Activated CD4-positive, alpha-beta T cell treated with anti-CD3 and anti-CD28 coated beads, Interleukin-2, amount 50 U/mL, for 4 hours (primary cell): ENCODE measurements around the gene MFAP4.

Source experiments
- DNase-seq, 2 experiments: peaks; one replicate each; pipeline ENCODE4 v3.0.0-alpha.2; 2020

Gene MFAP4

DNA sequence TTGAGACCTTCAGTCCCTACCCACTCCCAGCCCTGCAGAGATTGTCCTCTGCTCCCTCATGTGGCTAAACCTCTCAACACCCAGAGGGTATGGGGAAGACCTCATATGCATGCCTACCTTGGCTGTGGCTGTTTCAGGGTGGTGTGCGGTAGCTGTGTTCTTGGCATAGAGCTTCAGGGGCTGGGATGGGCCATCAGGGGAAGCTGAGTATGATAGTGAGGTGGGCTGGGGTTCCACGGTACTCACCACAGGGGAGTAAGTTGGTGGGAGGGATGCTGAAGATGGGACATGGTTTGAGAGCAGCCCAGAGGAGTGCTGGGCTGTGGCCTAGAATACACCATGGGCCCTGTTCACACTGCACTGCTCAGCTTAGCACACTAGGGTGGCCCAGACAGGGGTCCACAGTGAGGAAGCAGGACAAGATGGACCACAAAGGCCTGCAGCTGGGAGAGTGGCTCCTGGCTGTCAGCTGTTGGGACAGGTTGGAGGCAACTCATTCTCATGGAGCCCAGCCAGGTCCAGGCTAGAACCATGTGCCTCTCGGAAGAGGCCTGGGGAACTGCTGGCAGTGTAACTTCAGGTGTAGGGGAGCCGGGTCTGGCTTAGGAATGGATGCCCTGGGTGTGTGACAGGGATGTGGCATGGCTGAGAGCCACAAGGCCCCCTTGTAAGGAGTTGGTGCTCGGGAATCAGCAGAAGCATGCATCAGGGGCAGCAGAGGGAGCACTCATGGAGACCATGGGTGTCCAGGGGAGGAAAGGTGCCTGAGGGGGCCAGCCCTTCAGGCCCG lies 3.1 kb downstream of the MFAP4 start:
- DNase-seq = no peak

DNA sequence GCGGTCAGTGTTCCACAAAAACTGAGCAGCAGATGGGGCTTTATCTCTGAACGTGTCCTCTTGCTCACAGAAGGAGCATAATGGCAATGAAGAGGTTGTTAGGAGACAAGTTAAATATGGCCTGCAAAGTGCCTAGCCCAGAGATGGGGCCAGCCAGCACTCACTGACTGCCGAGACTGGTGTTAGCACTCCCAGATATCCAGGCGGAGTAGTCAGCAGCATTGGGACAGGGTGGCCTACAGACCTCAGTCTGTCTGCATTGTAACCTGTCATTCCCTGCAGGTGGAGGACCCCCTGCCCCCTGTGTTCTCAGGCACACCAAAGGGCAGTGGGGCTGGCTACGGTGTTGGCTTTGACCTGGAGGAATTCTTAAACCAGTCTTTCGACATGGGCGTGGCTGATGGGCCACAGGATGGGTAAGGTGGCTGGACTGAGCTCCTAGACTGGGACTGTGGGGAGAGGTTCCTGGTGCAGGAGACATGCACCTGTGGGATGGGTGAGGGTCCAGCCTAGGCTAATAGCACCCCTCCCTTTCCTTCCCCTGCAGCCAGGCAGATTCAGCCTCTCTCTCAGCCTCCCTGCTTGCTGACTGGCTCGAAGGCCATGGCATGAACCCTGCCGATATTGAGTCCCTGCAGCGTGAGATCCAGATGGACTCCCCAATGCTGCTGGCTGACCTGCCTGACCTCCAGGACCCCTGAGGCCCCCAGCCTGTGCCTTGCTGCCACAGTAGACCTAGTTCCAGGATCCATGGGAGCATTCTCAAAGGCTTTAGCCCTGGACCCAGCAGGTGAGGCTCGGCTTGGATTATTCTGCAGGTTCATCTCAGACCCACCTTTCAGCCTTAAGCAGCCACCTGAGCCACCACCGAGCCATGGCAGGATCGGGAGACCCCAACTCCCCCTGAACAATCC lies 4.2 kb downstream of the MFAP4 start:
- no peak for DNase-seq

DNA sequence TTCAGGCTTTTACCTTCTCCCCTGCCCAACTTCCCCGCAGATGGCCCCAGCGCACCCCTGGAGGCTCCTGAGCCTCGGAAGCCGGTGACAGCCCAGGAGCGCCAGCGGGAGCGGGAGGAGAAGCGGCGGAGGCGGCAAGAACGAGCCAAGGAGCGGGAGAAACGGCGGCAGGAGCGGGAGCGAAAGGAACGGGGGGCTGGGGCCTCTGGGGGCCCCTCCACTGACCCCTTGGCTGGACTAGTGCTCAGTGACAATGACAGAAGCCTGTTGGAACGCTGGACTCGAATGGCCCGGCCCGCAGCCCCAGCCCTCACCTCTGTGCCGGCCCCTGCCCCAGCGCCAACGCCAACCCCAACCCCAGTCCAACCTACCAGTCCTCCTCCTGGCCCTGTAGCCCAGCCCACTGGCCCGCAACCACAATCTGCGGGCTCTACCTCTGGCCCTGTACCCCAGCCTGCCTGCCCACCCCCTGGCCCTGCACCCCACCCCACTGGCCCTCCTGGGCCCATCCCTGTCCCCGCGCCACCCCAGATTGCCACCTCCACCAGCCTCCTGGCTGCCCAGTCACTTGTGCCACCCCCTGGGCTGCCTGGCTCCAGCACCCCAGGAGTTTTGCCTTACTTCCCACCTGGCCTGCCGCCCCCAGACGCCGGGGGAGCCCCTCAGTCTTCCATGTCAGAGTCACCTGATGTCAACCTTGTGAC lies 5.1 kb downstream of the MFAP4 start:
- no peak for DNase-seq

DNA sequence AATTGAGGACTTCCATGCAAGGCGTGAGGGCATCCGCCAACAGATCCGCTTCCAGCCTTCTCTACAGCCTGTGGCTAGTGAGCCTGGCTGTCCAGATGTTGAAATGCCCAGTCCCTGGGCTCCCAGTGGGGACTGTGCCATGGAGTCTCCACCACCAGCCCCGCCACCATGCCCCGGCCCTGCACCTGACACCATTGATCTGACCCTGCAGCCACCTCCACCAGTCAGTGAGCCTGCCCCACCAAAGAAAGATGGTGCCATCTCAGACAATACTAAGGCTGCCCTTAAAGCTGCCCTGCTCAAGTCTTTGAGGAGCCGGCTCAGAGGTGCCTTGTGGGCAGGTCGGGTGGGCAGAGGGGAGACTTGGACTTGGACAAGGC lies 5.6 kb downstream of the MFAP4 start:
- no peak for DNase-seq

DNA sequence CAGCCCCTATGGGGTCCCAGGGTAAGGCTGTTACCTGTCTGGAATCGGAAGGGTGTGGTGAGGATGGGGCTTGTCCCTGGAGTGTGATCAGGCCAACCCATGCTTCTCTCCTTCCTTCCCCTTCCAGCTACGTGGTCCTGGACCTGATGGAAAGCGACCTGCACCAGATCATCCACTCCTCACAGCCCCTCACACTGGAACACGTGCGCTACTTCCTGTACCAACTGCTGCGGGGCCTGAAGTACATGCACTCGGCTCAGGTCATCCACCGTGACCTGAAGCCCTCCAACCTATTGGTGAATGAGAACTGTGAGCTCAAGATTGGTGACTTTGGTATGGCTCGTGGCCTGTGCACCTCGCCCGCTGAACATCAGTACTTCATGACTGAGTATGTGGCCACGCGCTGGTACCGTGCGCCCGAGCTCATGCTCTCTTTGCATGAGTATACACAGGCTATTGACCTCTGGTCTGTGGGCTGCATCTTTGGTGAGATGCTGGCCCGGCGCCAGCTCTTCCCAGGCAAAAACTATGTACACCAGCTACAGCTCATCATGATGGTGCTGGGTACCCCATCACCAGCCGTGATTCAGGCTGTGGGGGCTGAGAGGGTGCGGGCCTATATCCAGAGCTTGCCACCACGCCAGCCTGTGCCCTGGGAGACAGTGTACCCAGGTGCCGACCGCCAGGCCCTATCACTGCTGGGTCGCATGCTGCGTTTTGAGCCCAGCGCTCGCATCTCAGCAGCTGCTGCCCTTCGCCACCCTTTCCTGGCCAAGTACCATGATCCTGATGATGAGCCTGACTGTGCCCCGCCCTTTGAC lies 6.3 kb downstream of the MFAP4 start:
- no peak for DNase-seq

DNA sequence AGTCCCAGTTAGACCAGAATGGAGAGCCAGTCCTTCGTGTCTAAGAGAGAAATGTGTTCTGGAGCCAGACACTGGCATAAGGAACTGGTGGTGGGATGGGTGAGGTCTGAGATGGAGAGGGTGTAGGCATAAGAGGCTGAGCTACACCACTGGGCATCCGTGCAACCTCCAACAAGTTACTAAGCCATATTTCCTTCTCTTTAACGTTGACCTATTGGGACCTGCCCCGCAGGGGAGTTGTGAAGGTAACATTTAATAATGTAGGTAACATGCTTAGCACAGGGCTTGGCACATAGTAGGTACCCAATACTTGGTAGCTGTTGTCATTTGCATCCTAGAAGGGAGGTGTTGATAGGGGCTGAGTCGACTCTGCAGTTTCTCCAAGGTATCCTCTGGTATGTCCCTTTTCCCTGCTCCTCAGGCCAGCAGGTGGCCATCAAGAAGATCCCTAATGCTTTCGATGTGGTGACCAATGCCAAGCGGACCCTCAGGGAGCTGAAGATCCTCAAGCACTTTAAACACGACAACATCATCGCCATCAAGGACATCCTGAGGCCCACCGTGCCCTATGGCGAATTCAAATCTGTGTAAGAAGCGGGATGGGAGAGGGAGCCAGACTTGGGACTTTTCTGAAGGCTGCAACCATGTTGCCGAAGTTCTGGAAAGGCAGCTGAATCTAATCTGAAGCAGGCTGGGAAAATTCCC lies 7.5 kb downstream of the MFAP4 start:
- no peak for DNase-seq

DNA sequence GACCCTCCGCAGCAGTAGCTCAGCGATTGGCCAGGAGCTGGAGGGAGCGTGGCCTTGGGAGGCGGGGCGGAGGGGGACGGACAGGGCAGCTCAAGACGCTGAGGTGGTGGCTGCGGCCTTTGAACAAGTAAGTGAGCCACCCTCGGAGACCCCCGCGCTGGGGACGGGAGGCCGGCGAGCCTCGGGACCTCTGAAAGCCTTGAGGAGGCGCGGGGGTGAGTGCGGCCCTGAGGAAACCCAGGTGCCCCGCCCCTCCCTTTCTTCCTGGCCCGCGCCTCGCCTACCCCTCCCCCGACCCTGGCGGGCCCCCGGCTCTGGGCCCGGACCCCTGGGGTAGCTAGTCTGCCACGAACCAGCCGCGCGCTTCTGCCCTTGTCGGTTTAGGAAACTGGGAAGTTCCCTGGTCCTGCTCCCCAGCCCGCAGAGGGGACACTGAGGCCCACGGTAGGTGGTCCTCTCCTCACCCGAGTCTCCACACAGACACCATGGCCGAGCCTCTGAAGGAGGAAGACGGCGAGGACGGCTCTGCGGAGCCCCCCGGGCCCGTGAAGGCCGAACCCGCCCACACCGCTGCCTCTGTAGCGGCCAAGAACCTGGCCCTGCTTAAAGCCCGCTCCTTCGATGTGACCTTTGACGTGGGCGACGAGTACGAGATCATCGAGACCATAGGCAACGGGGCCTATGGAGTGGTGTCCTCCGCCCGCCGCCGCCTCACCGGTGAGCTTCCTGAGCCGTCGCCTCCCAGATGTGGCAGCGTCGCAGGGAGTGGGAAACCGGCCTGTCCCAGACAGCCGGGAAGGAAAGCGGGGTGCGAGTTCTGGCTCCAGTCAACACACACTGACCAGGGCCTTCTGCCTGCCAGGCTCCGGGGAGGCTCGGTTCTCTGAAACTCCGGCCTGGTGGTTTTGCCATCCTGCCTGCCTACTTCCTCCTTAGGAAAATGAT lies 8.3 kb downstream of the MFAP4 start, which contains the start of gene MAPK7:
Gene MAPK7 (plus strand): TSS at position 83 of the 945 bp plus-strand sequence. CDS start 403 bp downstream, at position 486.
- no peak for DNase-seq

DNA sequence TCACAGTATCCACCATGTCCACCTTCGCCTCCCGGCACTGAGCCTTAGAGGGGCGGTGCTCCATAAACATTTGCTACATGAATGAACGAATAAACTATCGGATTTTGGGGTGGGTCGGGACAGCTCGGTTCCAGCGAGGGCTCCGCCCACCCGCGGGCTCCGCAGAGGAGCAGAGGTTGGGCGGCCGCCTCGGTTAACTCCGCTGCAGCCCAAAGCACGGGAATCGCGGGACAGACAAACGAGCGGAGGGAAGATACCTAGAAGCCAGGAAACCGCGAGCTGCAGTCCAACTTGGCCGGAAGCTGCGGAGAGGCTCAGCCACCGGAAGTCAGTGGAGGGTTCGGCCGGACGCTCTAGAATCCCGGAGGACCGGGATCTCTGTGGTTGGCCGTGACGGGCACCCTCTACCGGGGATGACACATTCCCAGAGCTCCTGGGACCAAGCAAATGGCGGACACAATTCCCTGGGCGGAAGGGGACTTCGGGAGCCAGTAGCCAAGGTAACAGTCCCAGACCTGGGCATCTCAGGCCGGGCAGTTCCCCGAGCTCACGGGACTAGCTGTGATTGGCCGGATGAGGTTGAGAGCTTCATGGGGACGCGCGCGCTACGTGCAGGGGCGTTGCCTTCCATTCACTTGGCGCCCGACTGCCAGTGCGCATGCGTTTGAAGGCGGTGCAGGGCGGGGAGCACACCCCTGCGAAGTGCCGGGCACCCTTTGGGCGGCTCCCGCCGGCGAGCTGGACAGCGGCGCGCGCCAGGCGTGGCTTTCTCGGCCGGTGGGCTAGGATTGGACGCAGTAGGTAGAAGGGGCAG lies 9.2 kb downstream of the MFAP4 start:
- DNase-seq = peak; percentile 83 to 87

DNA sequence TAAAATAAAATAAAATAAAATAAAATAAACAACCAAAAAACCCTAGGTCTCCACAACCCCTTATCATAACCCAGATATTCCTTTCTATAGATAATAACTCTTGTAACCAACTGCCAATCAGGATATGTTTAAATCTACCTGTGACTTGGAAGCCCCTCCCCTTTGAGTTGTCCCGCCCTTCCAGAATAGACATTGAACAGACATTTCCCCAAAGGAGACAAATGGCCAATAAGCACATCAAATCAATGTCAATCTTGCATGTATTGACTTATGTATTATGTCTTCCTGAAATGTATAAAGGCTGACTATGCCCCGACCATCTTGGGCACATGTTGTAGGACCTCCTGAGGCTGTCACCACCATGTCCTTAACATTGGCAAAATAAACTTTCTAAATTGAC lies 10.2 kb downstream of the MFAP4 start:
- DNase-seq = no peak

DNA sequence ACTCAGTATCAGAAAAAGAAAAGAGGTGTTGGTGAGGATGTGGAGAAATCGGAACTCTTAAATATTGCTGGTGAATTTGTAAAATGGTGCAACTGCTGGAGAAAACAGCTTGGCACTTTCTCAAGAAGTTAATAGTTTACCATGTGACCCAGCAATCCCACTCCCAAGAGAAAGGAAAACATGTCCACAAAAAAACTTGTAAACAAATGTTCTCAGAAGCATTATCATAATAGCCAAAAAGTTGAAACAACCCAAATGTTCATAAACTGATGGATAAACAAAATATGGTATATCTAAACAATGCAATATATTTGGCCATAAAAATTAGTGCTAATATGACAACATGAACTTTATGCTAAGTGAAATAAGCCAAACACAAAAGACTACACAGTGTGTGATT lies 11.3 kb downstream of the MFAP4 start:
- DNase-seq = no peak

DNA sequence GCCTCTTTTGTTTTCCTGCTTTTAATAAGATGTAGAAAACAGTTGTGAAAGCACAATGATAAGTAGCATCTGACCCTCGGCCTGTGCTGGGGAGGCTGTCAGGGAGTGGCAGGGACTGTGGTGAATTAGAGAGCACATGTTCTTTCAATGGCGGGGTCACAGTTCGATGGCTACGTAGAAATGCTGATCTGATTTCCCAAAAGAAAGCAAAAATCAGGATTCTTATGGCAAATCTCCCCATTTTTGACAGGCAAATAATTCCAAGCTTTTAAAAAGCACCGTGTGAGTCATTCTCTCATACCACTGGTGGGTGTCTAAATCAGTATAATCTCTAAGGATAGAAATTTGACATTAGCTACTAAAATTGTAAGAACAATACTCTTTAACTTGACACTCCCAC lies 12.9 kb downstream of the MFAP4 start:
- no peak for DNase-seq

DNA sequence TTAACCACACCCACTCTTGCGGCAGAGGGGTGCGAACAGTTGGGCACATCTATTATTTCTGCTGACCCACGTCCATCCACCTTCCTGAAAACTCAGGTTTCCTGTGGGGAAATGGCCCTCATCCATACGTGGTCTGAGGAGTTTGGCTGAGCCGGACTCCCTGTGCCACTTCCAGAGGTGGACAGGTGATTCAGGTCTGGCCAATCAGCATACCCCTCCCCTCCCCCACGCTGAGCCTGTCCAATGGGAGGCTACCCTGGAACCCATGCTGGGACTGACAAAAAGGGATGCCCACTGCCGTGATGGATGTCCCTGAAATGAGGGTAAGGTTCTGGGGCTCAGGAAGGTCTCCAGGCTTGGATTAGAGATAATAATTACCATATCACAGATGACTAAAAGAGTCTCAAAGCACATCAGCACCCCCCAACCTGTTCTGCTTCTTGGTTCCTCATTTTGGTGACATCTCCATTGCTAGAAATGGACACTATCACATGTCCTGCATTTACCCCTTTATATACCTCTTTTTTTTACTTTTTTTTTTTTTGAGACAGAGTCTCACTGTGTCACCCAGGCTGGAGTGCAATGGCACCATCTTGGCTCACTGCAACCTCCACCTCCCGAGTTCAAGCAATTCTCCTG lies 14.0 kb downstream of the MFAP4 start:
- DNase-seq = no peak

DNA sequence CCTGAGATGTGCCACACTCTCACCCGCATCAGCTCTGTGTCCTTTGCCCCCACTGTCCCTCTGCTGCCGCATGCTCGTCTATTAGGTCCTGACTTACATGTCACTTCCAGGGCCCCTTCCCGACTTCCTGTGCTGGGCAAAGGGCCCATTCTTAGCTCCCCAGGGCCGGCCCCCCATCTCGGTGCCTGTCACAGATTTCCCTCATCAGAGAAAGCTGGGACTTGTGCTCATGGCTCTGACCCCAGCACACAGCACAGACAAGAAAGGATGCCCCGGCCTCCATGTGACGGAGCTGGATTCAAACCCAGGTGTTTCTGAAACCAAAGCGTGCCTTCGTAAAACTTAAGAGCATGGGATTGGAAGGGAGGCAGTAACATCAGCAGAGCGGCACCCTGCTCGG lies 14.6 kb downstream of the MFAP4 start:
- DNase-seq = no peak

DNA sequence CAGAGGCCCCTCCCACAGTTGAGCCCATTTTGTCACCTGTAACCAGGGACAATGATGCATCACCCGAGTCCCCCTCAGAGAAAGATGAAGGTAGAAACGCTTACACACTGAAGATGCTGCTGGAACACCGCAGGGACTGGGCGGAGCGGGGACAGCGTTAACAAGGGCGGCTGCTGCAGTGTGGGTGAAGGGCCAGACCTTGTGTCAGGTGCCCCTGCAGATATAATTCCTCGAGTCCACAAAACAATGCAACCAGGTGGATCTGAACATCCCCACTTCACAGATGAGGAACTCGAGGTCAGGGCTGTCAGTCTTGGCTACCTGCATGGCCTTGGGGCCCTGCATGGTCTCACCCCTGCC lies 15.0 kb downstream of the MFAP4 start:
- DNase-seq = no peak

DNA sequence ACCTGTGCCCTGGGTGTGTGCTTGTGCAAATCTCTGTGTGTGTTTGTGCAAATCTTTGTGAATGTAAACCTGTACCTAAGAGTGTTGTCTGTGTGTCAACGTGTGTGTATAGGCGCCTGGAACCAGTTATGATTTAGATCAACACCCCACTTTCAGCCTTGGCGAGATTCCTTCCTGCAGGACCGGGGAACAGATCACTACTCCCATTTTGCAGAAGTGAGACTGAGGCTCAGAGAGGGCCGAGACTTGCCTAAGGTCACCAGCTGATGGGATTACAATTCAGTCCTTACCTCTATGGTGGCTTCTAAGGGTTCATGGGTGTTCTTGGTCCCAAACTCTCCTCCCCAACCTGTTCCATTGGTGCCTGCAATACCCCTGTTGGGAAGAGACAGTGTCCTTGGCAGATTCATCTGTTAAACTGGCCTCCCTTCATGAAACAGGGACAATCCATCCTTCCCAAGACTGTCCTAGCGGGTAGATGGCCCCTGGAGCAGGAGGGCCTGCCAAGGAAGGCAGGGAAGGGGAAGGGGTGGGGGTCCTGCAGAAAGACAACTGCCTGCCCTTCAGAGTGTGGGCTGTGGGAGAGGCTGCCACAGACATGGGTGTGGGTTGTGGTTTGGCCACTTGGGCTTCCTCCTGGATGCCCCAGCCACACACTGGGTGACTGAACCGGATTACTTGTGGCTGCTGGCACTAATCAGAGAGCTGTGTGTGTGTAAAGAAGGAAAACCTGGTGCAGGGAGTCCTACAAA lies 15.6 kb downstream of the MFAP4 start:
- DNase-seq = no peak

DNA sequence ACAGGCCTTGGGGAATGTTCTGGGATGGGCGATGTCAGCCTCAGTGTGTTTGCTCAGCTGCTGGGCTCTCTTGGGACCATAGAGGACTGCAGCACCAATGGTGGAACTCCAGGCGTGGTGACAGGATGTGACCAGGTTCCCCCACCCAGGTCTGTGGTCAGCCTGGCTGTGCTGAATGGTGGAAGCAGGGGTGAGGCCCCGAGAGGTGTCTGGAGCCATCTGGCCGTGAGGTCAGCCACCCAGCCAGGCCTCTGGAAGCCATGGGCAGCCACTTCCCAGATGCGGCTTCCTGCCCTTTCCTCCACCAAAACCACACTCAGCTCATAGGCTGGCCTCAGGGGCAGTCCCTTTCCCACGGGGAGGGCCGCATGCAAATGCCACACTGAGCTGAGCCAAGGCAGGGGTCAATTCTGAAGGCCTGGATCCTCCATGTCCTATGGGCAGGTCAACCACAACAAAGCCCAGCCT lies 16.5 kb downstream of the MFAP4 start:
- DNase-seq = no peak

DNA sequence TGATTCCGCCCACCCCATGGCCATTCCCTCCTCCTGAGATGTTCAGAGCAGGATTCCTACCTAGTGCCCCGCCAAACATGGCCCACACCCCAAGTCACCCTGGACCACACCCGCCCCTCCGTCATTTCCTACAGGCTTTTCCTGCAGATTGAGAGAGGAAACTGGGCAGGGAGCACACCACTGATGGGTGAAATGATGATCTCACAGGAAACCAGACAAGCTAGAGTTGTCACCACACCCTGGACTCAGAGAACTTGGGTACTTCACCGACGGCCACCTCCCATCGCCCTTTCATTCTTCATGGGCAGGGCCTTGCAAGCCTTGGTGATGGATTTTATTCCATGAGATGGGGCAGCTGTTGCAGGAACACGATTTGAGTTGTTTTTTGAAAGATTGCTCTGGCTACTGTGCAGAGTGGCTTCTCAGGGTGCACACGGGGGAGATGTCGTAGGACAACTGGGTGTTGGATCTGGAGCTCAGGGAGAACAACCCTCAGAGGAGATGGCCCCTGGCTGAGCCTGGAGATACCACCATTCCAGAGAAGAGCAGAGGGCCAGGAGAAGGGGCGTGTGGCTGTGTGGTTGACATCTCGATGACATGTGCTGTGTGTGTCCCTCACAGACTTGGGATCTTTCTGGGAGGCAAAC lies 17.0 kb downstream of the MFAP4 start:
- no peak for DNase-seq
